Activated T-helper 1 cell treated with Interleukin-2 at 50 U/mL for 16 hours (primary cell): ENCODE data around the gene LARP1B.
"Not testable (repeated sequence)": the region's sequence is repeated elsewhere in the genome, so short reads cannot be mapped to it uniquely, and the experiment has no call there.

ENCODE experiments used
- DNase-seq: peaks from one replicate; pipeline ENCODE4 v3.0.0-alpha.2; 2020; ENCODE audit warnings: low read depth

Gene LARP1B

DNA sequence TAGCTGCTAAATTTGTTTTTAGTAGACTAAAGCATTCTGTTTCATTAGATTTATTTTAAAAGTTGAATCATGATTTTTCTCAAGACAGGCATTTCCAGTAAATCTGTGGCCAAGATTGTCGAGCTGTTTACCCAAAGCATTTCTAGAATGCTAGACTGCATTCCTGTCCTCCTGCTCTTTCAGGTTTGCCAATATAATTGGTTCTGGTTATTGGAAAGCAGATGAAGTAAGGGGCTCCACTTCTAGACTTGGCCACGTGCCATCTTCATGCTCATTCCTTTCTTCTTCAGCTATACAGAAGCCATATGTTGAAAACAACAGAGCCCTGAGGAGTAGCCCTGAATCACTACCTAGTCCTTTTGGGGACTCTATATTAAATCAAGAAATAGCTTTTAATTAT is 164.0 kb downstream of the LARP1B start:
- DNase-seq = no peak

DNA sequence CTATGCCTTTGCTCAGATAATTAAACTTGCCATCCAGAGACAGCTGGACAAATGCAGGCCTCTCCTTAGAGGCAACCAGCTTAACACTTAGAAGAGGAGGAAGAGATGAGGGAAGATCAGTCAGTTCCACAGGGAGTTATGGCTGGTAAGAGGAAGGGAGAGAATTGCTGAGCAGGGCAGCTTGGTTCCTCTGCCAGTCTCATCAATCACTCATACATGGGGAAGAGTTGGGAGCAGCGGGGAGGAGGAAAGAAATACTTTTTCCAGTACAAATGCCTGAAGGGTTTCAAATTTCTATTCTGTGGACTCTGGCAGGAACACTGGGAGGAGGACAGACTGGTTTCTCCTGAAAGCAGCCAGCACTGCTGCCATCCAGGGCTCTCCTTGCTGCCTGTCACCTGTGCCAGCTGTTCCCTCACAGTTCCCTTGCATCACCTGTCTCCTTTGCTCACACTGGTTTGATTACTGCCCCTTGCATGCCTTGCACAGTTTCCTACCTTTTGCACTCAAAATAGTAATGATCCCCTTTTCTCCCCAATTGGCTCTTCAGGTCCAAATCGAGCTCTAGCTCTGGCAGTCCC is 167.0 kb downstream of the LARP1B start:
- no peak for DNase-seq

DNA sequence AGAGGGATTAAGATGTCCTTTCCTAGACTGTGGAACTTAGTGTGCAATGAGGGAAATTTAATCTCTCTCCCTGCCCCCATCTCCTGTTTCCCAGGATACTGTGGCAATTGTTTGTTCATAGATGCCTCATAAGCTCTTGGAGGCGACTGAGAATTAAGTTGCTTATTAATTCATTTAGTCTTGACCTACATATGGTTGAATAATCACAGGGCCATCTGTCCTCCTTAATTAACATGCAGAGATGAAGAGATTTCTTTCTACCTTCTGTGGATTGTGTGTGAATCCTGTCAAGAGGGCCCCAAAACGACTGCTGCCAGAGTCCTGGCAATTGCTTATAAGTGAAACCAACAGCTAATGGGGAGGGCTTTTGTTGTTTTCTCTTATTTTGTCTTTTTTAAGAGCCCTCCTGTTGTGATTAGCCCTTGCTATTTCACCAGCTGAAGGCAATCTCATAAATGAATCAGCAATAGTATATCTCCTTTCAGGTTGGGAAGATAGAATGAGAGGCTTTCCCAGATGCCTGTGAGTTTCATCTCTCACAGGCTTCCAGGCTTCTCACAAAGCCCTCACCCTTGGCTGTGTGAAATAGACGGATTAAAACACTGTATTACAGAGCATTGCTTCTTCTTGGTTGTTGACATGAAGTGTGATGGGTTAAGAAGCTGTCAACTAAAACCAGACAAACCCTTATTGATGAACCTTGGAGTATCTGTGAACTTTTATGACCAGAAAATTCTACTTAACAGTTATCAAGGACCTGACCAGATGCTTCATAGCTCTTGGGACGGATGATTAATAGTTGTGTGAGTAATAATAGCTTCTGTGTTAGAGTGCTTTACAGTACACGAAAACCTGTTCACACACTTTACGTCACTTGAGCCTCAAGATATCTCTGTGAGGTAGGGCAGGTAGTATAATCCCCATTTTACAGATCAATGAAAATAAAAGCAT is 168.0 kb downstream of the LARP1B start:
- no peak for DNase-seq

DNA sequence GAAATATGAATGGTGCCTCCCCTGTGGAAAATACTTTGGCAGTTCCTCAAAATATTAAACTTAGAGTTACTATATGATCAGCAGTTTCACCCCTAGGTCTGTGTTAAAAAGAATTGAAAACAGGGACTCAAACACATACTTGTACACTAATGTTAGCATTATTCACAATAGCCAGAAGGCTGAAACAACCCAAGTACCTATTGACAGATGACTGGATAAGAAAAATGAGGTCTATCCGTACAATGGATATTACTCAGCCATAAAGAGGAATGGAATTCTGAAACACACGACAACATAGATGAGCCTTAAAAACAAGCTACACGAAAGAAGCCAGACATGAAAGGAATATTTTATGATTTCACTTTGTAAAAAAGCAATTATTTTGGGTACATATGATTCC is 171.6 kb downstream of the LARP1B start:
- no peak for DNase-seq

DNA sequence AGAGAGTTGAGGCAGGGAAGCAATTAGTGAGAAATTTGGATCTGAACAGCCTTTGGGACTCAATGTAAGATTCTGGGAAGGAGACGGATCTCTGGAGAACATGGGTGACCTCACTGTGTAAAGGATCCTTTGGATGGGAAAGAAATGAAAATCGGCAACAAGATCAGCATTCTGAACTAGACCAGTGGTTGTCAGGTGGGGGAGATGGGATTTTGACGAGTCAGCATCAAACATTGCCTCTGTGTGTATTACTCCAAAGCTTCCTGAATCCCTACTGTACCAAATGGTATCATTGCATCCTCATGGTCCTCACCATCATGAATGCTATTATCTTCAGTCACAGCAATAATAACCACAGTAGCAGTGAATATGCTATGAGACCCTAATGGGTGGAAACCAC is 173.7 kb downstream of the LARP1B start:
- DNase-seq = no peak

DNA sequence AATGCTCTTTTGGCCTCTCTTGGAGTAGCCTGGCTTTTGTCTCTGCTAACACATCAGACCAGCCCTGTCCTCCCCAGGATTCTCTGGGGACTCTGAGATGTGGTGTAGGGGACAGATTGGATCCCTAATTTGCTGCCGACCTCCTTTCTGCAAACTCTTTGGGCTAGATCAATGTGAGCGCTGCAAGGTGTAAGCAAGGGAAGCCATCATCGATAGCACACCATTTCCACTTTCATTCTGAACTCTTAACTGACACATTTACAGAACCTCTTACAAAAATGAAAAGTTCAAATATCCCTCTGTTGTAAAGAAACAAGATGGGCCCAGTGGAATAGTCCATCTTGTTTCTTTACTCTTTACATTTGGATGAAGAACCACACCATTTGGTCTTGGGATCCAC is 179.9 kb downstream of the LARP1B start:
- DNase-seq = no peak

DNA sequence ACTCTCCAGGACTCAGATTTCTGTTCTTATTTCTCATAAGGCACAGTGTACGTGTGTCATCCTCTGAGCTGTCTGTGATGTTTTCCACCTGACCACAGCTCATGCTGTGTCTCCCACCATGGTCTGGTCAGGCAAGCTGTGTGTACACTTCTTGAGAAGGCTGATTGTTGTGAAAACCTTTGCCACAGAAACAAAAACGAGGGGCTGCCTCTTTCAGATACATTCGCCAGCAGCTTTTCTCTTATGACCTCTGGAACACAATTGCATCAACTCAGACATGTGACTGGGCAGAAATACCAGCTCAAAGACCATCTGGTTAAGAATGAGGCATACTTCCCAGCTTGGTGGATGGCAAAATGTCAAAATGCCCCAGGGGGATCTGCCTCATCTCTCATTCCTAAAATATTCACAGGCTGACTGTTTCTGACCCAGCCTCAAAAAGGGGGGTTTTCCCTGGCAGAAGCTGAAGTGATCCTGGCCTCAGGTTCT is 180.4 kb downstream of the LARP1B start:
- DNase-seq = no peak

DNA sequence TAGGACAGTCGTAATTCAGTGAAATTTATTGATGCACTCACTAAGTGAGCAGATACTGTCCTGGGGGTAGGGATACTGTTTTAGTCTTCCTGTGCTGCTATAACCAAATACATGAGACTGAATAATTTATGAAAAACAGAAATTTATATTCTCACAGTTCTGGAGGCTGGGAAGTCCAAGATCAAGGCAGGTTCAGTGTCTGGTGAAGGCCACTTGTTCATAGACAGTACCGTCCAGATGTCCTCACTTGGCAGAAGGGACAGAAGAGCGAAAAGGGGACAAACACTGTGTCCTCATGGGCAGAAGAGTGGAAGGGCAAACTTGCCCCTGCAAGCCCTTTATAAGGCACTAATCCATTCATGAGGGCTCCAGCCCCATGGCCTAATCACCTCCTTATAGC is 180.9 kb downstream of the LARP1B start:
- DNase-seq = no peak

DNA sequence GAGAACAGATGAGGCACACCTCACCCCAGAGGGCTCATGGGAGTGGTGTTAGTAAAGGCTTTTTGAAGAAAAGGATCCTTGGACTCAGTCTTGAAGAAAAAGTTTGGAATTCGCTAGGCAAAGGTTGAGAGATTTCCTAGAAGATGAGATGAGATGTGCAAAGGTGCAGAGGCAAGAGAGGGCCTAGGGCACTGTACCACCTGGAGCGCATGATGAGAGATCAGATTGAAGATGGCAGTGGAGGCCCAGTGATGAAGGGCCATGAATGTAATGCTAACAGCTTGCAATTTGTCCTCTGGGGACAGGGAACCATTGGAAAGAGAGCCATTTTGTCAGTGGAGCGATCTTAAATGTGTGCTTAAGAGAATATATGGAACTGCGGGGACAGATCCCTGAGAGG is 181.5 kb downstream of the LARP1B start:
- DNase-seq = no peak

DNA sequence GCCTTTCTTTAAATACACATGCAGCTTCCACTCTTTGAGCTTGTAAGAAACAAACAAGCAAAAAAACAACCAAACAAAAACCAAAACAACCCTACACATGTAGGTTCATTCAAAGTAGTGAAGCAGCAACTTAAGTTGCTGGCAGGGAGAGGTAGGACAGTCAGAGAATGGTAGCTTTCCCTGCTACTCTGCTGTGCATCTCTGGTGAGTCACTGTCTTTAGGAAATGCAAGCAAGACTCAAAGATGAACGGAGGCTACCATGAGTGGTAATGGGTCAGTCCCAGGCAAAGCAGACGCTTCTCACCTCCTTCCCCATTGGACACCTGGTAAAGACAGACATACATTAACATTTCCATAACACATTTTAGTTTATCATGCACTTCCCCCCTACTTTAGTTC is 183.3 kb downstream of the LARP1B start:
- DNase-seq = no peak

DNA sequence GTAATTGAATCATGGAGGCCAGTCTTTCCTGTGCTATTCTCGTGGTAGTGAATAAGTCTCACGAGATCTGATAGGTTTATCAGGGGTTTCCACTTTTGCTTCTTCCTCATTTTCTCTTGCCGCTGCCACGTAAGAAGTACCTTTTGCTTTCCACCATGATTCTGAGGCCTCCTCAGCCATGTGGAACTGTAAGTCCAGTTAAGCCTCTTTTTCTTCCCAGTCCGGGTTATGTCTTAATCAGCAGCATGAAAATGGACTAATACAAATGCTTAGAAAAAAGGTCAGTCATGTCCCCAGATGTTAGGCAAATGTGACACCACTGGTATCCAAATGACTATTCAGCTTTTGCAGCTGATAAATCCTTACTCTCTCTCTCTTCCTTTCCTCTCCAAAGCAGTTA is 184.3 kb downstream of the LARP1B start:
- DNase-seq = not testable (repeated sequence)

DNA sequence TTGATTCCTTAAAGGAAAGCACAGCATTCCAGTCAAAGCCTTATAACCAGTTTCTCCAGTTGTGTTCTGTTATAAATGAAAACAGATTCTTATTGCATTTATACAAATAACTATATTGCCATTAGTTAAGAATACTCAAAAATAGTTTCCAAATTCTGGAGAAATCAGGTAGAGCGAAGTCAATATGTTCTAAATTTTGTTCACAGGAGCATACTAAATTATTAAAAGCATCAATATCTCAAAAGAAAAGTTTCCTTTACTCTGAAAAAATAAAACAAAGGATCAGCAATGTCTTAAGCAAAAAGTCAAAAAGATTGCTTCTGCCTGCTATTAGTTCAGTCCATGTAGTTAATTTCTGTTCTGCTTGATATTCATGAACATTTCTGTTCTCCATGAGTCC is 186.8 kb downstream of the LARP1B start:
- DNase-seq = no peak

DNA sequence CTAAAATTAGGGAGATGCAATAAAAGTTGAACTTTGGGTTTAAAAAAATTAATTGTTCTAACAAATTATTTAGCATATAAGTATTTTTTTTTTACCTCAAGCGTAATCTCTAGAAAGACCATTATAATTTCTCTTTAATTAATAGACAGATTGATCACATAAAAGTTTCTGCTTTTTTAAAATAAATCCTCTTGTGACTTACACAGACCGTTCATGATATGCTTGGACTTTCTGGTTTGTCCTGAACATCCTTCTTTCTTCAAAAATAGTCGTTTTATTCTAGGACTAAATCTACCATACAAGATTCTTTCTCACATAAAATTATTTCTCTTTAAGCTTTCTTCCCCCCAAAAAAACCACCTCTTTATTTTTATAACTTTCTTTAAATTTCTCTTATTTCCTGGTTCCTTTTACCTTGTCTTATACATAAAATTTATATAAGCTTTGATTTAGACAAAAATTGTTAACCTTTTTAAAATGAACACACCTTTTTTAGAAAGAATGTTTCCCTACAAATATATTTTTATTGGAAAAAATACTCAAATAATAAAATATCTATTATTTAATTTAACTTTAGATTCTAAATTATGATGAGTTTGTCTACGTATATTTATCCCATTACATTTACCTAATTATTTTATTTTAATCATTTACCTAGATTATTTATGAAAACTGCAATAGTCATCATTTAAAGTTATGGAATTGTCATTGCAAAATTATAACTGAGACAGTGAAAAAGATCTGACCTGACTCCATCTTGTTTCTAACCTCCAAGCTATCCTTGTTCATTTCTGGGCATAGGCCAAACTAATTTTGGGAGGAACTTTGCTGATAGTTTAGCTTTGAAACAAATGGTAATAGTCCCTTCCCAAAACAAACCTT is 188.9 kb downstream of the LARP1B start:
- DNase-seq = no peak

DNA sequence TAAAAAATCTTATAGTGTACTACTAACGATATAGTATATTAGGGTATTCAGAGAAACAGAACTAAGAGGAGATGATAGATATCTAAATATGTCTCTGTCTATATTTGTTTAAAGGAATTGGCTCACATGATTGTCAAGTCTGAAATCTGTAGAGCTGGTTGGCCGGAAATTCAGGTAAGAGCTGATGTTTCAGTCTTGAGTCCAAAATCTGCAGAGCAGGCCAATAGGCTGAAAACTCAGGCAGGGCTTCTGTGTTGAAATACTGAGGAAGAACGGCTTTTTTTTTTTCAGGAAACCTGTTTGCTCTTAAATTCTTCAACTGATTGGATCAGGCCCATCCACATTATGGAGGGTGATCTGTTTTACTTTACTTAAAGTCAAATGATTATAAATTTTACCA is 194.8 kb downstream of the LARP1B start:
- DNase-seq = no peak

DNA sequence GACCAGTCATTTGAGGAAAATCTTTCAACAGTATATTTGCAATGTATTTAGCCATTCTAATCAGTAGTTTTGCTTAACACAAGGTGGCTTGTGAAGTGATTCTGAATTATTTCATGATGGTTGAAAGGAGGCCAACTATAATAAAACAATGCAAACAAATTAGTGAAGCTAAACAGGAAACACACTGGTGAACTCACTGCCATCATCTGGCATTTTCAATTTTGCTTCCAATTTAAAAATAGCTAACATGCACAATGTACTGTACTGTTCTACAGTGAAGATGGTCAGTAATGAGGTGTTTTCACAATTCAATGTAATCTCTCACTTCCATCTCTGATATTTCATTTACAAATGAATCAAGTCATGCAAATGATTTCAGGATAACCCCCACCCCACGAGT is 195.4 kb downstream of the LARP1B start:
- no peak for DNase-seq

DNA sequence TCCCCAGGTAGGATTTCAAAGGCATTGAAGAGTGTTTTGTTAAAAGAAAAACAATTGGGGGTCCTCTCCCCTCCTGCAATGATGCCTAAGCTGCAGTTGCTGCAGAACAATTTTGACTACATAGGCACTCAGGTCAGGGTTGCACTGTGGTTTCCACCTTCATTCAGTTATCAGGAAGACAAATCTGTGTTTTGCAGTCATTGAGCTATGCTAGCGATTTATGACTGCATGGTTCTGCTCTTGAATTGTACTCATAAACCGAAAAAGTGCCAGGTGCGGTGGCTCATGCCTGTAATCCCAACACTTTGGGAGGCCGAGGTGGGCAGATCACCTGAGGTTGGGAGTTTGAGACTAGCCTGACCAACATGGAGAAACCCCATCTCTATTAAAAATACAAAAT is 197.1 kb downstream of the LARP1B start:
- not testable (repeated sequence) for DNase-seq

DNA sequence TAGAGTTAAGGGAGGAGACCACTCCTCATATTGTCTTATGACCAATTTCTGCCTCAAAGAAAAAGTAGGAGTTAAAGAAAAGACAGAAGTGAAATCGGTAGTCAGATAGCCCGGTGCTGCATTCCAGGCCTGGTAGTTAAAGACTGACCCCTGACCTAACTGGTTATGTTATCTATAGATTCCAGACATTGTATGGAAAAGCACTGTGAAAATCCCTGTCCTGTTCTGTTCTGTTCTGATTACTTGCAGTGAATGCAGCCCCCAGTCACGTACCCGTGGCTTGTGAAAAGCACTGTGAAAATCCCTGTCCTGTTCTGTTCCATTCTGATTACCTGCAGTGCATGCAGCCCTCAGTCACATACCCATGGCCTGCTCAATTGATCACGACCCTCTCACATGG is 198.8 kb downstream of the LARP1B start:
- not testable (repeated sequence) for DNase-seq
